HCT116 (cell line): ENCODE measurements around the gene RAB2B. TPM values are rescaled to one million over a fixed set of nuclear protein-coding genes. Genes with fewer than 3 reads are reported as not detected.

Source experiments
- ATAC-seq: fragments of 200-7000 bp; cut with Tn5 transposase; 2 replicates; pipeline ENCODE4 v1.9.1; 2020; ENCODE audit warnings: mild to moderate bottlenecking, moderate library complexity
- BruUV-seq: library from RNA; stranded (reverse); fragments of 400-500 nt; replicated peaks from 2 replicates; lab custom pipeline; 2021; lab: Mats Ljungman, UMichigan
- CTCF ChIA-PET: fragments of 300-600 bp; sonication (Branson Sonifier 250); formaldehyde crosslinking; loops from one replicate; lab custom pipeline; 2021; ENCODE audit warnings: antibody characterized with exemption; lab: Charles Lee
- POLR2A ChIA-PET: fragments of 300-600, 350-600 bp; sonication (Branson Sonifier 250); formaldehyde crosslinking; loops from one replicate; lab custom pipeline; 2021; ENCODE audit warnings: antibody characterized with exemption; lab: Charles Lee
- RAD21 ChIA-PET, 2 experiments: fragments of 300-600 bp; sonication (Branson Sonifier 250); formaldehyde crosslinking; loops; one replicate each; lab custom pipeline; 2023; ENCODE audit warnings: low total read pairs in 2 of 2; ENCODE audit not compliant: uncharacterized antibody in 2 of 2, unreplicated experiment in 2 of 2, low non-redundant PET in 1 of 2; lab: Charles Lee
- DNase-seq: peaks from one replicate; pipeline ENCODE4 v3.0.0-alpha.2; 2010; ENCODE audit warnings: low read depth, low spot score
- H2AFZ ChIP-seq: fragments of 200-600 bp; shearing (Covaris generic), sonication (generic); 2 replicates; pipeline ENCODE4 v1.6.1; 2017; ENCODE audit warnings: low read depth, mixed run types, mixed read lengths, antibody characterized with exemption, low read length; ENCODE audit not compliant: poor library complexity, severe bottlenecking
- H3K27ac ChIP-seq: 2 replicates; pipeline ENCODE4 v1.5.1; 2012; ENCODE audit warnings: low read depth, low read length
- H3K27me3 ChIP-seq: fragments of 200-600 bp; sonication (generic); 2 replicates; pipeline ENCODE4 v1.6.1; 2016; ENCODE audit warnings: mixed run types, low read length, mixed read lengths; ENCODE audit not compliant: insufficient read depth
- H3K36me3 ChIP-seq, 2 experiments: fragments of 200-500 bp in 1 of 2; fragments of 200-600 bp in 1 of 2; sonication (Bioruptor generic) in 1 of 2; sonication (generic) in 1 of 2; 2 replicates each; pipeline versions ENCODE4 v1.5.1 to v1.6.1; 2014 to 2016; ENCODE audit warnings: low read length in 2 of 2, inconsistent platforms in 1 of 2, mixed read lengths in 1 of 2, mixed run types in 1 of 2; ENCODE audit not compliant: insufficient read depth in 2 of 2, control insufficient read depth in 1 of 2
- H3K4me1 ChIP-seq, 2 experiments: fragments of 200-600 bp in 1 of 2; sonication (generic) in 1 of 2; 2 replicates each; pipeline versions ENCODE4 v1.5.1 to v1.6.1; 2012 to 2017; ENCODE audit warnings: low read length in 2 of 2, inconsistent platforms in 1 of 2, mild to moderate bottlenecking in 1 of 2, mixed read lengths in 1 of 2, mixed run types in 1 of 2, moderate library complexity in 1 of 2; ENCODE audit not compliant: insufficient read depth in 2 of 2, control insufficient read depth in 1 of 2
- H3K4me2 ChIP-seq: fragments of 200-600 bp; sonication (generic); 2 replicates; pipeline ENCODE4 v1.6.1; 2017; ENCODE audit warnings: mixed run types, low read length, mixed read lengths
- H3K4me3 ChIP-seq, 2 experiments: fragments of 200-600 bp in 1 of 2; sonication (generic) in 1 of 2; replicated peaks in 1 of 2; 2 replicates each; pipeline ENCODE4 v1.5.1; 2011 to 2016; ENCODE audit warnings: low read length in 2 of 2, control low read depth in 1 of 2, low read depth in 1 of 2, mild to moderate bottlenecking in 1 of 2, mixed read lengths in 1 of 2, mixed run types in 1 of 2
- H3K79me2 ChIP-seq: fragments of 200-600 bp; sonication (generic); 2 replicates; pipeline ENCODE4 v1.6.1; 2017; ENCODE audit warnings: mild to moderate bottlenecking, mixed run types, low read length, moderate library complexity, mixed read lengths; ENCODE audit not compliant: insufficient read depth
- H3K9ac ChIP-seq: fragments of 200-600 bp; sonication (generic); 2 replicates; pipeline ENCODE4 v1.6.1; 2016; ENCODE audit warnings: low read length, mixed read lengths
- H3K9me2 ChIP-seq: fragments of 200-600 bp; sonication (generic), shearing (Covaris generic); 2 replicates; pipeline ENCODE4 v1.6.1; 2017; ENCODE audit warnings: mixed run types, mild to moderate bottlenecking, moderate library complexity; ENCODE audit not compliant: insufficient read depth
- H3K9me3 ChIP-seq, 2 experiments: fragments of 200-500 bp in 1 of 2; fragments of 200-600 bp in 1 of 2; sonication (Bioruptor generic) in 1 of 2; sonication (generic) in 1 of 2; 2 replicates each; pipeline ENCODE4 v1.6.1; 2014 to 2017; ENCODE audit warnings: low read length in 2 of 2, mixed read lengths in 2 of 2, inconsistent platforms in 1 of 2, low read depth in 1 of 2, mild to moderate bottlenecking in 1 of 2, mixed run types in 1 of 2, moderate library complexity in 1 of 2; ENCODE audit not compliant: control insufficient read depth in 1 of 2, insufficient read depth in 1 of 2
- H4K20me1 ChIP-seq: fragments of 200-600 bp; sonication (generic), shearing (Covaris generic); 2 replicates; pipeline ENCODE4 v1.6.1; 2017; ENCODE audit warnings: mixed run types, mild to moderate bottlenecking, moderate library complexity; ENCODE audit not compliant: insufficient read depth
- CTCF ChIP-seq, 3 experiments: fragments of 200-600 bp in 1 of 3; sonication (generic) in 1 of 3; IDR thresholded peaks in 2 of 3; conservative IDR thresholded peaks in 1 of 3; 2 replicates each; pipeline ENCODE4 v1.5.1; 2012 to 2017; ENCODE audit warnings: low read depth in 2 of 3, low read length in 2 of 3, antibody characterized with exemption in 1 of 3, borderline replicate concordance in 1 of 3, control low read depth in 1 of 3, mild to moderate bottlenecking in 1 of 3, mixed read lengths in 1 of 3, mixed run types in 1 of 3, moderate library complexity in 1 of 3; ENCODE audit not compliant: insufficient read depth in 1 of 3
- POLR2AphosphoS5 ChIP-seq: IDR thresholded peaks from 2 replicates; pipeline ENCODE4 v1.6.1; 2011; ENCODE audit warnings: mild to moderate bottlenecking, low read depth, low read length, moderate library complexity
- RAD21 ChIP-seq: IDR thresholded peaks from 2 replicates; pipeline ENCODE4 v1.6.1; 2012; ENCODE audit warnings: low read depth, mild to moderate bottlenecking
- TCF7L2 ChIP-seq: IDR thresholded peaks from 2 replicates; pipeline ENCODE4 v1.7.0; 2011; ENCODE audit warnings: borderline replicate concordance, inconsistent platforms; ENCODE audit not compliant: insufficient read depth, insufficient read length; ENCODE audit errors: extremely low read depth
- intact Hi-C: fragments of 100-400 bp; cut with micrococcal nuclease; formaldehyde crosslinking; loops from 2 replicates; pipeline ENCODE4 v1.10.0; 2022
- total RNA-seq: library from RNA; stranded (reverse); gene quantifications from one replicate; pipeline ENCODE4 v1.2.1, GENCODE V29; 2021; ENCODE audit not compliant: unreplicated experiment

RAB2B gene
- total RNA-seq, 1 experiment from 2014 or later, result 24.3 TPM

GRCh38 chr14:21455912-21456667, 20.7 kb downstream of the RAB2B start, which contains the start of gene CHD8 (continued):
- TF ChIP-seq CTCF (IDR thresholded peaks at IDR 0.05 in 2 of 3, conservative IDR thresholded peaks at IDR 0.05 in 1 of 3; ENCODE audit: borderline replicate concordance in 1 of 3, insufficient read depth in 1 of 3, low read depth in 2 of 3, low read length in 2 of 3), result peak; percentile 57 to 79 (median 62)
- TF ChIP-seq RAD21, result peak; percentile 41; the same call in 1 of the 2 replicates
- peak; percentile 57 for TF ChIP-seq POLR2AphosphoS5

GRCh38 chr14:21455592-21455911, 21.2 kb downstream of the RAB2B start:
- H3K4me3 ChIP-seq, result peak overlapping the region; percentile 87 to 97
- peak overlapping the region; percentile 92 for H3K9ac ChIP-seq
- no peaks in the 10 kb centered on the region for H3K27me3 ChIP-seq
- H3K9me3 ChIP-seq, result no peaks in the 10 kb centered on the region
- H3K4me2 ChIP-seq, result peak overlapping the region; percentile 84
- peaks cover 10 to 16% of the 10 kb centered on the region in 2 experiments; a peak in 3 of 4 replicates for H3K4me1 ChIP-seq
- no peak overlapping the region for H2AFZ ChIP-seq
- TF ChIP-seq RAD21 (no peak), POLR2AphosphoS5 (no peak), TCF7L2 (no peak)
- no peaks in the 10 kb centered on the region for H3K9me2 ChIP-seq
- H3K36me3 ChIP-seq, result peaks cover 0 to 3% of the 10 kb centered on the region in 2 experiments; a peak in 1 of 4 replicates
- ChIA-PET RAD21 (interaction anchor here (0.9 to 1.6 kb wide), 2 partner anchors 18 to 55 kb away, joined by 4 to 5 read pairs; partner anchors contain the start of gene METTL3 (in 1 of the 2)), CTCF (interaction anchor here (0.6 to 2.6 kb wide), 13 partner anchors 10 to 441 kb away, joined by 3 to 23 read pairs (median 4); no protein-coding TSS in a partner anchor), POLR2A (interaction anchor here (0.9 to 2.1 kb wide), 5 partner anchors 11 to 71 kb away, joined by 4 to 34 read pairs (median 9); partner anchors contain the start of genes METTL3, RAB2B, SUPT16H and TOX4)
- TSS peak; percentile 59 for BruUV-seq
- DNase-seq (no peak), ATAC-seq (peak; percentile 26)
- H3K27ac ChIP-seq, result peak overlapping the region; percentile 69
- peaks cover 53% of the 10 kb centered on the region for H3K79me2 ChIP-seq
- no peaks in the 10 kb centered on the region for H4K20me1 ChIP-seq
- intact Hi-C loops, result no loop called here
